Kidney tubule cell (primary cell): ENCODE data around the gene LAYN.

ENCODE experiments used
- DNase-seq: peaks from one replicate; pipeline ENCODE4 v3.0.0-alpha.2; 2018; ENCODE audit warnings: low spot score

Gene LAYN

GRCh38 chr11:111531687-111532364 lies 8.7 kb upstream of the LAYN start:
- DNase-seq = peak; percentile 94

GRCh38 chr11:111532365-111532709 lies 8.2 kb upstream of the LAYN start:
- DNase-seq = no peak

- no peak for DNase-seq
These were observed 5.2 kb upstream of the LAYN start for GRCh38 chr11:111535281-111535680.

GRCh38 chr11:111537336-111537860 lies 3.1 kb upstream of the LAYN start:
- DNase-seq = no peak

GRCh38 chr11:111538407-111539114 lies 2.0 kb upstream of the LAYN start:
- DNase-seq = peak; percentile 73

GRCh38 chr11:111539426-111540113 lies 950 bp upstream of the LAYN start:
- DNase-seq = no peak

- DNase-seq = no peak
These were observed 375 bp downstream of the LAYN start for GRCh38 chr11:111540937-111541253.

- peak; percentile 64 for DNase-seq
These were observed 938 bp downstream of the LAYN start for GRCh38 chr11:111541254-111542061.

- DNase-seq = no peak
These were observed 2.2 kb downstream of the LAYN start for GRCh38 chr11:111542606-111543275.

- DNase-seq = no peak
These were observed 8.0 kb downstream of the LAYN start for GRCh38 chr11:111548525-111548924.

GRCh38 chr11:111549196-111549868 lies 8.8 kb downstream of the LAYN start:
- no peak for DNase-seq

- no peak for DNase-seq
These were observed 9.3 kb downstream of the LAYN start for GRCh38 chr11:111549869-111550203.

GRCh38 chr11:111550258-111550657 lies 9.7 kb downstream of the LAYN start:
- DNase-seq = no peak

GRCh38 chr11:111554532-111554931 lies 14.0 kb downstream of the LAYN start:
- DNase-seq = peak; percentile 62

GRCh38 chr11:111555255-111555654 lies 14.7 kb downstream of the LAYN start:
- DNase-seq = peak; percentile 82

- peak; percentile 78 for DNase-seq
These were observed 17.0 kb downstream of the LAYN start for GRCh38 chr11:111557425-111558111.

- DNase-seq = no peak
These were observed 19.4 kb downstream of the LAYN start for GRCh38 chr11:111559800-111560464.

- DNase-seq = no peak
These were observed 20.3 kb downstream of the LAYN start for GRCh38 chr11:111560800-111561199.

GRCh38 chr11:111561306-111561705 lies 20.8 kb downstream of the LAYN start:
- no peak for DNase-seq

- DNase-seq = peak; percentile 91
These were observed 21.3 kb downstream of the LAYN start for GRCh38 chr11:111561791-111562325.
